ENCODE data around the gene MAEL.

DNA sequence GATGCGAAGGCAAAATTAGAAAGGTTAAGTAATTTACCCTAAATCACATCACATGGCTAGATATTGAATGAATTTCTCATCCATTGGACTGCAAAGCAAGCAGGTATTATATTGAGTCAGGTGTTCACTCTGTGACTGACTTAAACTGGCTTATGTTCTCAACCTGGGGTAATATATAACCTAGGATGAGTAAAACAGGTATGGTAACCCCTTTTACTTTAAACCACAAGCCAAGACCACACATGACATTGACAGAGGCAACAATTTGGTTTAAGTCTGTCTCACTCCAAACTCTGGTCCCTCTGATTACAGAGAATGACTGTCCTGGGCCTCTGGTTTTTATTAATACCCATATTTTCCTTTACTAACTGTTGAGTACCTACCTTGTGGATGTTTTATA lies 33.3 kb downstream of the MAEL start:
- TF ChIP-seq EP300 (IDR thresholded peaks at IDR 0.05; ENCODE audit: borderline replicate concordance) (no peak), CEBPB (IDR thresholded peaks at IDR 0.05) (no peak)
